Kidney (tissue), 14 donors: ENCODE results near the gene TEKT3. TPM values are rescaled to one million over a fixed set of nuclear protein-coding genes. Genes with fewer than 3 reads are reported as not detected.

Experiments
- DNase-seq, 5 donors: peaks; one replicate each; pipeline ENCODE4 v3.0.0-alpha.2; 2013 to 2020
- FAIRE-seq: peaks from 2 replicates; lab custom pipeline; 2012; peaks lifted over from hg19 to GRCh38; lab: Jason Lieb, UNC
- H3K27ac ChIP-seq, 2 donors: one replicate each; pipeline ENCODE4 v1.7.0; 2013; ENCODE audit warnings: low read depth in 2 of 2, low read length in 2 of 2, inconsistent platforms in 1 of 2
- H3K27me3 ChIP-seq: one replicate; pipeline ENCODE4 v1.7.1; 2013; ENCODE audit warnings: low read length, inconsistent platforms; ENCODE audit not compliant: control insufficient read depth, insufficient read depth
- H3K36me3 ChIP-seq, 3 donors: one replicate each; pipeline versions ENCODE4 v1.7.0 to v1.7.1; 2013; ENCODE audit warnings: low read length in 3 of 3, control low read depth in 1 of 3, inconsistent platforms in 1 of 3; ENCODE audit not compliant: insufficient read depth in 3 of 3, control insufficient read depth in 2 of 3
- H3K4me1 ChIP-seq, 3 donors: one replicate each; pipeline versions ENCODE4 v1.7.0 to v1.7.1; 2013; ENCODE audit warnings: low read length in 3 of 3, inconsistent platforms in 1 of 3, low read depth in 1 of 3; ENCODE audit not compliant: control insufficient read depth in 2 of 3, insufficient read depth in 2 of 3
- H3K4me3 ChIP-seq, 3 donors: one replicate each; pipeline versions ENCODE4 v1.7.0 to v1.8.1; 2013; ENCODE audit warnings: low read length in 3 of 3, control low read depth in 1 of 3, inconsistent platforms in 1 of 3
- H3K9ac ChIP-seq, 3 donors: one replicate each; pipeline versions ENCODE4 v1.7.0 to v1.7.1; 2013; ENCODE audit warnings: low read length in 3 of 3, control low read depth in 1 of 3, inconsistent platforms in 1 of 3
- H3K9me3 ChIP-seq, 3 donors: one replicate each; pipeline versions ENCODE4 v1.7.0 to v1.7.1; 2013; ENCODE audit warnings: low read length in 3 of 3, control low read depth in 1 of 3, inconsistent platforms in 1 of 3; ENCODE audit not compliant: control insufficient read depth in 2 of 3, insufficient read depth in 1 of 3
- CTCF ChIP-seq: IDR thresholded peaks from 3 replicates; pipeline ENCODE4 v1.5.1; 2012; ENCODE audit warnings: mild to moderate bottlenecking, moderate library complexity, borderline replicate concordance; ENCODE audit not compliant: insufficient read depth; ENCODE audit errors: extremely low read depth
- intact Hi-C: fragments of 100-400 bp; cut with DNase I; formaldehyde crosslinking; loops from one replicate; pipeline ENCODE4 v1.11.1; 2022
- polyA plus RNA-seq: library from polyadenylated mRNA; stranded (reverse); fragments of 350-450 nt; fragmentation: Illumina TruSeq; extraction: RNeasy Lipid Tissue Mini Kit (QIAGEN cat#74804); gene quantifications from one replicate; pipeline ENCODE4 v1.2.3, GENCODE V29; 2014; ENCODE audit warnings: low read depth, low replicate concordance; ENCODE audit not compliant: insufficient read depth
- total RNA-seq: library from RNA; stranded (reverse); fragmentation: NEBNext Ultra II Directional; extraction: Animal tissue kit (Norgen Biotek cat#: 25700); gene quantifications from one replicate; pipeline ENCODE4 v1.2.1, GENCODE V29; 2021
- donor health status: control.
- donor health status: control.
- donor health status: control.
- donor health status: control.
- donor health status: control.
- donor health status: DM: yes; HTN: yes; CAD: no.
- donor health status: Normal renal cell carcinoma (clear cell type).

Gene TEKT3
- total and polyA plus RNA-seq, 2 donors from 2014 or later, result 1.4 TPM; not detected in 1

GRCh38 chr17:15385305-15385704 is 43.9 kb upstream of the TEKT3 start:
- DNase-seq, result no peak
- H3K27ac ChIP-seq, result no peak overlapping the region
- no peak overlapping the region for H3K9ac ChIP-seq
- H3K9me3 ChIP-seq, result no peaks in the 10 kb centered on the region
- no peaks in the 10 kb centered on the region for H3K36me3 ChIP-seq
- no peak for FAIRE-seq
- no peak for TF ChIP-seq CTCF
- no peaks in the 10 kb centered on the region for H3K4me1 ChIP-seq
- no peaks in the 10 kb centered on the region for H3K27me3 ChIP-seq
- no peak overlapping the region for H3K4me3 ChIP-seq
- intact Hi-C loops, result no loop called here

- Histone ChIP-seq H3K4me3 (peak overlapping the region in 2 of 3 donors; percentile 33 to 39), H3K27me3 (no peaks in the 10 kb centered on the region), H3K36me3 (no peaks in the 10 kb centered on the region), H3K4me1 (no peaks in the 10 kb centered on the region), H3K27ac (no peak overlapping the region), H3K9me3 (no peaks in the 10 kb centered on the region), H3K9ac (no peak overlapping the region)
- FAIRE-seq (no peak), DNase-seq (peak in 2 of 5 donors; percentile 35 to 81)
- no peak for TF ChIP-seq CTCF
- intact Hi-C loops, result no loop called here
These were observed 42.9 kb upstream of the TEKT3 start for GRCh38 chr17:15384142-15384787.

GRCh38 chr17:15382914-15383313 is 41.5 kb upstream of the TEKT3 start:
- no peak for FAIRE-seq
- TF ChIP-seq CTCF, result no peak
- DNase-seq, result no peak

More at GRCh38 chr17:15382914-15383313, 41.5 kb upstream of the TEKT3 start:
- Histone ChIP-seq H3K4me1 (no peaks in the 10 kb centered on the region), H3K9ac (no peak overlapping the region), H3K4me3 (no peak overlapping the region), H3K27ac (no peak overlapping the region), H3K9me3 (no peaks in the 10 kb centered on the region), H3K27me3 (no peaks in the 10 kb centered on the region), H3K36me3 (no peaks in the 10 kb centered on the region)
- intact Hi-C loops, result no loop called here
